Right lobe of liver (tissue), 6 donors: ENCODE data around the gene OR5L2. TPM values are rescaled to one million over a fixed set of nuclear protein-coding genes. Genes with fewer than 3 reads are reported as not detected.
"Not testable (repeated sequence)": the region's sequence is repeated elsewhere in the genome, so short reads cannot be mapped to it uniquely, and the experiment has no call there.

ENCODE experiments used
- ATAC-seq, 4 donors: fragments of 200-7000 bp; cut with Tn5 transposase; one replicate each; pipeline ENCODE4 v1.9.1; 2020; ENCODE audit warnings: mild to moderate bottlenecking in 4 of 4, moderate library complexity in 4 of 4
- DNase-seq, 3 donors: peaks; one replicate each; pipeline ENCODE4 v3.0.0-alpha.2; 2020
- H3K27ac ChIP-seq, 3 donors: fragments of 200-600 bp; one replicate each; pipeline ENCODE4 v1.8.0; 2022
- H3K27me3 ChIP-seq, 2 donors: fragments of 200-600 bp; one replicate each; pipeline ENCODE4 v1.8.0; 2022
- H3K36me3 ChIP-seq, 4 donors: fragments of 200-600 bp; sonication (generic) in 1 of 4; one replicate each; pipeline versions ENCODE4 v1.5.1 to v1.8.0; 2017 to 2022; ENCODE audit warnings: control low read depth in 1 of 4
- H3K4me1 ChIP-seq, 4 donors: fragments of 200-600 bp; sonication (generic) in 1 of 4; one replicate each; pipeline versions ENCODE4 v1.5.1 to v1.8.0; 2017 to 2022; ENCODE audit warnings: control low read depth in 1 of 4
- H3K4me3 ChIP-seq, 3 donors: fragments of 200-600 bp; one replicate each; pipeline ENCODE4 v1.8.0; 2022
- H3K9me3 ChIP-seq, 4 donors: fragments of 200-600 bp; sonication (generic) in 1 of 4; one replicate each; pipeline versions ENCODE4 v1.5.1 to v1.8.0; 2017 to 2022; ENCODE audit warnings: control low read depth in 1 of 4
- CTCF ChIP-seq, 4 donors: fragments of 200-600 bp in 3 of 4; fragments of 450-650 bp in 1 of 4; IDR thresholded peaks; one replicate each; pipeline versions ENCODE4 v1.5.1 to v1.8.0; 2016 to 2022; ENCODE audit warnings: antibody characterized with exemption in 4 of 4, mild to moderate bottlenecking in 2 of 4
- POLR2A ChIP-seq: fragments of 450-650 bp; IDR thresholded peaks from one replicate; pipeline ENCODE4 v1.6.1; 2017; ENCODE audit warnings: antibody characterized with exemption, mild to moderate bottlenecking
- WGBS: methylation state at CpG from one replicate; pipeline ENCODE4 v1.1.6; 2018; ENCODE audit warnings: low coverage, low lambda C conversion rate; ENCODE audit not compliant: insufficient coverage; ENCODE audit errors: missing lambda C conversion rate; 5-methylcytosine and 5-hydroxymethylcytosine counted together
- intact Hi-C, 2 donors: fragments of 100-400 bp; cut with DNase I; formaldehyde crosslinking; loops; one replicate each; pipeline versions ENCODE4 v1.11.2 to v1.14.1; 2022
- small RNA-seq, 2 experiments: library from RNA; depleted of rRNA; stranded (forward); fragments of <200 nt; gene quantifications; one replicate each; pipeline ENCODE3, GENCODE V24; 2016
- total RNA-seq, 6 experiments: library from RNA; depleted of rRNA in 2 of 6; stranded (reverse); fragments of >200 nt in 2 of 6; fragmentation: NEBNext Ultra II Directional in 3 of 6; extraction: Animal tissue kit (Norgen Biotek cat#: 25700) in 3 of 6; gene quantifications; one replicate each; pipeline versions ENCODE4 v1.1.0 to v1.2.4, GENCODE V29; 2016 to 2023
- donor health status: DM: no; HTN: yes; CAD: no.
- donor health status: DM: no; HTN: no; CAD: no.
- donor health status: DM: no; HTN: no; CAD: no.
- donor health status: DM: no; HTN: yes; CAD: no.
- donor health status: DM: no; HTN: yes; CAD: no.

Gene OR5L2
- total RNA-seq, 6 experiments from 2014 or later: not detected

- Histone ChIP-seq H3K27me3 (no peaks in the 10 kb centered on the region), H3K4me1 (no peaks in the 10 kb centered on the region), H3K27ac (no peak overlapping the region), H3K9me3 (no peaks in the 10 kb centered on the region), H3K36me3 (no peaks in the 10 kb centered on the region), H3K4me3 (no peak overlapping the region)
- no peak for TF ChIP-seq POLR2A
- no peak for TF ChIP-seq CTCF (IDR thresholded peaks at IDR 0.05)
- intact Hi-C loops: no loop called here
- ATAC-seq: no peak
- DNase-seq: no peak
- 33% methylated on average over 1 of the region's 1 CpG for WGBS
Observed at GRCh38 chr11:55852141-55852540, 25.1 kb downstream of the OR5L2 start.

- H3K27me3 ChIP-seq: no peaks in the 10 kb centered on the region
- no peaks in the 10 kb centered on the region for H3K36me3 ChIP-seq
- H3K4me1 ChIP-seq: no peaks in the 10 kb centered on the region
- TF ChIP-seq CTCF (IDR thresholded peaks at IDR 0.05): no peak
- TF ChIP-seq POLR2A: no peak
- no peak for ATAC-seq
- no peak overlapping the region for H3K27ac ChIP-seq
- WGBS: 11% methylated on average over 1 of the region's 1 CpG
- no peak for DNase-seq
- H3K9me3 ChIP-seq: no peaks in the 10 kb centered on the region
- intact Hi-C loops: no loop called here
- no peak overlapping the region for H3K4me3 ChIP-seq
Observed at GRCh38 chr11:55854704-55855103, 27.7 kb downstream of the OR5L2 start.

GRCh38 chr11:55867354-55867753 lies 40.3 kb downstream of the OR5L2 start:
- H3K27me3 ChIP-seq, intact Hi-C loops, H3K4me3 ChIP-seq, H3K27ac ChIP-seq, ATAC-seq, DNase-seq, H3K4me1 ChIP-seq, H3K36me3 ChIP-seq, H3K9me3 ChIP-seq: not testable (repeated sequence)
- WGBS: 49% methylated on average over 4 of the region's 4 CpGs

GRCh38 chr11:55872731-55873130 lies 45.7 kb downstream of the OR5L2 start:
- H3K4me3 ChIP-seq, ATAC-seq, H3K36me3 ChIP-seq, H3K9me3 ChIP-seq, DNase-seq, H3K4me1 ChIP-seq, H3K27me3 ChIP-seq, H3K27ac ChIP-seq, intact Hi-C loops: not testable (repeated sequence)
- 35% methylated on average over 11 of the region's 33 CpGs for WGBS

GRCh38 chr11:55873146-55873545 lies 46.1 kb downstream of the OR5L2 start:
- ATAC-seq, H3K36me3 ChIP-seq, H3K4me1 ChIP-seq, DNase-seq, intact Hi-C loops, H3K27ac ChIP-seq, H3K4me3 ChIP-seq, H3K9me3 ChIP-seq, H3K27me3 ChIP-seq: not testable (repeated sequence)
- WGBS: 20% methylated on average over 3 of the region's 34 CpGs

Small RNA genes within 50 kb of the gene (small RNA-seq; reads per million reads assigned to genes)
- gene AC036111.3: 0 reads per million in 2 experiments

Other genes starting within 250 kb of the OR5L2 start
- not detected for gene OR4C11, start 219.6 kb upstream of the OR5L2 start, total RNA-seq
- not detected for gene OR4P4, start 192.1 kb upstream of the OR5L2 start, total RNA-seq
- not detected for gene OR4S2, start 178.9 kb upstream of the OR5L2 start, total RNA-seq
- not detected for gene OR4C6, start 165.0 kb upstream of the OR5L2 start, total RNA-seq
- gene OR5D13, start 53.8 kb upstream of the OR5L2 start, total RNA-seq: not detected
- not detected for gene OR5D14, start 31.7 kb upstream of the OR5L2 start, total RNA-seq
- gene OR5L1, start 15.9 kb upstream of the OR5L2 start, total RNA-seq: not detected
- not detected for gene OR5D18, start 7.6 kb upstream of the OR5L2 start, total RNA-seq
- gene OR5D16, start 11.5 kb downstream of the OR5L2 start, total RNA-seq: not detected
- gene TRIM51, start 56.1 kb downstream of the OR5L2 start, total RNA-seq: not detected
- gene OR5W2, start 87.4 kb downstream of the OR5L2 start, total RNA-seq: not detected
- gene OR5I1, start 109.2 kb downstream of the OR5L2 start, total RNA-seq: not detected
- gene OR10AG1, start 142.7 kb downstream of the OR5L2 start, total RNA-seq: not detected
- gene OR5F1, start 167.4 kb downstream of the OR5L2 start, total RNA-seq: not detected
- not detected for gene OR5AS1, start 200.4 kb downstream of the OR5L2 start, total RNA-seq